ENCODE data around the gene SOS1.

Gene SOS1

DNA sequence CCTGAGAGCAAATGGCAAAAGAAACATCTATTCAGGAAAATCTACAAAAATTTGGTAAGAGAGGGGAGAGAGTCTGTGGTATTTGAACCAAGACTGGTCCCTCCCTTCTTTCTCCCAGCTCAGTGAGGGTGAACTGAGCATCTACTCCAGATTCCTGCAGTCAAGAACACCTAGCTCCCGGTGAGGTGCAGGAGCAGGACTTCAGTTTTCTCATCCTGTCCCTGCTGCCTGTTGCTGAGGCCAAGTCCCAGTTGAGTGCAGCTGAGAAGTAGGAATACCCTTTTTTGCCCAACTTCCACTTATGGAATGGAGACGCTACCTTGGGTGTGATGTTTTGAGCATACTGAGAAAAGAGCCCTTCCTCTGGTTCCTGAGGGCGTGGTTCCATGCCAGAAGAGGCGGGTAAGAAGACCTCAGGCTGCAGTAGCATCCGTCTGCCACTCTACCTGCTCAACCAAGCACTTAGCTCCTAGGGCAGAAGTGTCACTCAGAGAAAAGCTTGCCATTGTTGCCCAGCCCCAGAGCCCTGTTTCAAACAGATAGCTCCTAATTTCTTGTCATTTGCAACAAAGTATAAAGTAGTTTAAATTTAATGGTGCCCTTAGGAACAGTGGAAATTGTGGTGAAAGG is 112.9 kb downstream of the SOS1 start:
- Histone ChIP-seq H3K79me2 (ENCODE audit: low read length) (no peaks in the 10 kb centered on the region), H4K20me1 (ENCODE audit: insufficient read depth, low read length) (no peaks in the 10 kb centered on the region), H3K4me3 (ENCODE audit: low read length) (no peak overlapping the region), H3K36me3 (replicated peaks; ENCODE audit: low read depth, low read length) (peaks cover 54% of the 10 kb centered on the region), H3K9me3 (ENCODE audit: insufficient read depth, low read length) (peaks cover 9% of the 10 kb centered on the region; the same call in 1 of the 2 replicates), H3K27me3 (ENCODE audit: low read depth, low read length) (no peaks in the 10 kb centered on the region), H2AFZ (ENCODE audit: low read depth, low read length) (no peak overlapping the region), H3K27ac (ENCODE audit: low read length) (no peak overlapping the region; the same call in 1 of the 2 replicates), H3K4me2 (ENCODE audit: low read length) (no peak overlapping the region), H3K4me1 (ENCODE audit: low read length) (peaks cover 13% of the 10 kb centered on the region), H3K9ac (ENCODE audit: low read length) (no peak overlapping the region)
- TF ChIP-seq EZH2phosphoT487 (IDR thresholded peaks at IDR 0.05; ENCODE audit: low read depth) = no peak
- TF ChIP-seq, protein P1, sequence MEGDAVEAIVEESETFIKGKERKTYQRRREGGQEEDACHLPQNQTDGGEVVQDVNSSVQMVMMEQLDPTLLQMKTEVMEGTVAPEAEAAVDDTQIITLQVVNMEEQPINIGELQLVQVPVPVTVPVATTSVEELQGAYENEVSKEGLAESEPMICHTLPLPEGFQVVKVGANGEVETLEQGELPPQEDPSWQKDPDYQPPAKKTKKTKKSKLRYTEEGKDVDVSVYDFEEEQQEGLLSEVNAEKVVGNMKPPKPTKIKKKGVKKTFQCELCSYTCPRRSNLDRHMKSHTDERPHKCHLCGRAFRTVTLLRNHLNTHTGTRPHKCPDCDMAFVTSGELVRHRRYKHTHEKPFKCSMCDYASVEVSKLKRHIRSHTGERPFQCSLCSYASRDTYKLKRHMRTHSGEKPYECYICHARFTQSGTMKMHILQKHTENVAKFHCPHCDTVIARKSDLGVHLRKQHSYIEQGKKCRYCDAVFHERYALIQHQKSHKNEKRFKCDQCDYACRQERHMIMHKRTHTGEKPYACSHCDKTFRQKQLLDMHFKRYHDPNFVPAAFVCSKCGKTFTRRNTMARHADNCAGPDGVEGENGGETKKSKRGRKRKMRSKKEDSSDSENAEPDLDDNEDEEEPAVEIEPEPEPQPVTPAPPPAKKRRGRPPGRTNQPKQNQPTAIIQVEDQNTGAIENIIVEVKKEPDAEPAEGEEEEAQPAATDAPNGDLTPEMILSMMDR (IDR thresholded peaks at IDR 0.05; ENCODE audit: low read depth, low read length) = no peak

DNA sequence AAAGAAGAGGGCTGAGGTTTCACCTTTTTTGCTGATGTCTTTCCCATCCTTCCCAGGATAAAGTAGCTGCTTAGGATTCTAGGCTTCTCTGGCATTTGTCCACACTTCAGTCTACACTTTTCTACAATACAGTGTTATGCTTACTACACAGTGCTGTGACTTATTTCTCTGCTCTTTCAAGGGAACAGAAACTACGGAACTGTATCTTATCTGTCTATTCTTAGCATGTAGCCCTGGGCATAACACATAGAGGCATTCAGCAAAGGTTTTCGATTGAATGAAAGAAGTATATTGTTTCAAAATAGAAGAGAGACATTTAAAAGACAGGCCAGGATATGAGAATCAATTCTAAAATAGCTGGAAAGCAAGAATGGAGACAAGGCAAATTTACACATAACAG is 120.3 kb downstream of the SOS1 start:
- Histone ChIP-seq H3K4me3 (ENCODE audit: low read length) (no peak overlapping the region), H3K27me3 (ENCODE audit: low read depth, low read length) (no peaks in the 10 kb centered on the region), H3K4me2 (ENCODE audit: low read length) (no peak overlapping the region; the same call in 1 of the 2 replicates), H3K4me1 (ENCODE audit: low read length) (peaks cover 7% of the 10 kb centered on the region), H3K9me3 (ENCODE audit: insufficient read depth, low read length) (no peaks in the 10 kb centered on the region), H4K20me1 (ENCODE audit: insufficient read depth, low read length) (no peaks in the 10 kb centered on the region), H3K36me3 (replicated peaks; ENCODE audit: low read depth, low read length) (peaks cover 31% of the 10 kb centered on the region), H3K79me2 (ENCODE audit: low read length) (no peaks in the 10 kb centered on the region), H3K27ac (ENCODE audit: low read length) (no peak overlapping the region), H2AFZ (ENCODE audit: low read depth, low read length) (no peak overlapping the region), H3K9ac (ENCODE audit: low read length) (no peak overlapping the region)
- TF ChIP-seq, protein P1 (IDR thresholded peaks at IDR 0.05; ENCODE audit: low read depth, low read length) = no peak
- no peak for TF ChIP-seq EZH2phosphoT487 (IDR thresholded peaks at IDR 0.05; ENCODE audit: low read depth)

DNA sequence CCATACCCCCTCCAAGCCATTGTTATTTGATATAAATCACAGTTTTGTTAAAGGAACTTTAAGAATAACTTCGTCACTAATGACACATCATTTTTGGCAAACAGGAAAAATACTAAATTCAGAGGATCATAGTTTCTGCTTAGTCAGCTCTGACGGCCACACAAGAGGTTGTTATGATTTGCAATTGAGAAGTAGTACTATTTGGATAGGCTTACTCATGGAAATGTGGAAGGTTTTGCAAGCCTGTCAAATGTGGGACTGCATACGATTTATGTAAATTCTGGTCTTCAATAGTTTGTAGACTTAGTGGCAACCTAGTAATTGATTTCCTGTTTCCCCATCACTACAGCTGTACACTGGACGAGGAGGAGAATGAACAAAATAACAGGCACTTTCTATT is 123.1 kb downstream of the SOS1 start:
- no peaks in the 10 kb centered on the region for H3K27me3 ChIP-seq (ENCODE audit: low read depth, low read length)
- no peak overlapping the region for H3K4me3 ChIP-seq (ENCODE audit: low read length)
- H3K36me3 ChIP-seq (replicated peaks; ENCODE audit: low read depth, low read length) = peaks cover 28% of the 10 kb centered on the region
- no peak overlapping the region for H3K4me2 ChIP-seq (ENCODE audit: low read length)
- no peak overlapping the region for H3K27ac ChIP-seq (ENCODE audit: low read length)
- TF ChIP-seq, protein P1 (IDR thresholded peaks at IDR 0.05; ENCODE audit: low read depth, low read length) = no peak
- TF ChIP-seq EZH2phosphoT487 (IDR thresholded peaks at IDR 0.05; ENCODE audit: low read depth) = no peak
- H2AFZ ChIP-seq (ENCODE audit: low read depth, low read length) = no peak overlapping the region
- H4K20me1 ChIP-seq (ENCODE audit: insufficient read depth, low read length) = no peaks in the 10 kb centered on the region
- no peaks in the 10 kb centered on the region for H3K79me2 ChIP-seq (ENCODE audit: low read length)
- peaks cover 8% of the 10 kb centered on the region for H3K4me1 ChIP-seq (ENCODE audit: low read length)
- H3K9me3 ChIP-seq (ENCODE audit: insufficient read depth, low read length) = no peaks in the 10 kb centered on the region
- no peak overlapping the region for H3K9ac ChIP-seq (ENCODE audit: low read length)

DNA sequence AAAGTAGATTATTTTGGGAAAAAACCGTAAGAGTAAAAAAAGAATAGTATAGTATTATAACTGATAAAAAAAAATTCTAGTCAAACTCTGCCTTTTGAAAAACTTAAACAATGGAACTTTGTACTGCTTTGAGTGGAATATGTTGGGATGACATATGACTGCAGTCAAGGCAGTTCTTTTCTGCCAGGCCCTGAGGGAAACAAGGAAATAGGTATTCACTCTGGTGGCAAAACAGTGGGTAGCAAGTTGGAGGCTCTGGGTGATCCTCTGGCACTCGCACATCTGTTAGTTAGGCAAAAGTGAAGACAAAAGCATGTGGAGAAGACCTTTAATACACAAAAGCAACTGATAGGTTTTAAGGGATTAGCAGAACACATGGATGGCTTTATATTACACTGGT is 129.0 kb downstream of the SOS1 start:
- Histone ChIP-seq H4K20me1 (ENCODE audit: insufficient read depth, low read length) (no peaks in the 10 kb centered on the region), H3K4me1 (ENCODE audit: low read length) (peaks cover 10% of the 10 kb centered on the region), H3K27ac (ENCODE audit: low read length) (no peak overlapping the region), H3K27me3 (ENCODE audit: low read depth, low read length) (no peaks in the 10 kb centered on the region), H2AFZ (ENCODE audit: low read depth, low read length) (no peak overlapping the region), H3K9me3 (ENCODE audit: insufficient read depth, low read length) (no peaks in the 10 kb centered on the region), H3K79me2 (ENCODE audit: low read length) (no peaks in the 10 kb centered on the region), H3K4me3 (ENCODE audit: low read length) (no peak overlapping the region), H3K9ac (ENCODE audit: low read length) (no peak overlapping the region), H3K4me2 (ENCODE audit: low read length) (no peak overlapping the region), H3K36me3 (replicated peaks; ENCODE audit: low read depth, low read length) (peaks cover 15% of the 10 kb centered on the region)
- TF ChIP-seq, protein P1 (IDR thresholded peaks at IDR 0.05; ENCODE audit: low read depth, low read length) = no peak
- TF ChIP-seq EZH2phosphoT487 (IDR thresholded peaks at IDR 0.05; ENCODE audit: low read depth) = no peak

Data from OCI-LY3 (cell line).